HG03135 (cell line): ENCODE measurements around the gene TSHZ1.

ENCODE experiments used
- ATAC-seq: cut with Tn5 transposase; IDR thresholded peaks from one replicate; pipeline ENCODE4 v1.9.1; 2021; ENCODE audit warnings: mild to moderate bottlenecking, moderate library complexity; ENCODE audit not compliant: unreplicated experiment

Gene TSHZ1

GRCh38 chr18:75246721-75247610 lies 36.4 kb downstream of the TSHZ1 start:
- ATAC-seq: no peak

- ATAC-seq: no peak
Observed at GRCh38 chr18:75247611-75248421, 37.2 kb downstream of the TSHZ1 start.

GRCh38 chr18:75248426-75249174 lies 38.0 kb downstream of the TSHZ1 start:
- ATAC-seq: no peak

DNA sequence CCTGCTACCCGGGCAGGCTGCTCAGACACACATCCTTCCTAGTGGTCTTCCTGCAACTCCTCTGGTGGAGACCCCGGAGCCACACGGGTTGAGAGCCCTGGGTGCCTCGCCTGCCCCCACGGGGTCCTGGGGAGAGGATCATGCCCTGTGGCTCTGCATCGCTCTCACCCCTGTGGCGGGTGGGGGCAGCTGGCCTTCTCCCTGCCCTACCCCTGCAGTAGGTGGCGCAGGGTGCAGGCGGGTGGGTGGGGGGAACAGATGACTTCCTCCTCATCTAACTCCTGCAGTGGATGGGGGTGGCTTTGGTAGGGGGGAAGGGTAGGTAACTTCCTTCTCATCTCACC lies 38.5 kb downstream of the TSHZ1 start:
- no peak for ATAC-seq

DNA sequence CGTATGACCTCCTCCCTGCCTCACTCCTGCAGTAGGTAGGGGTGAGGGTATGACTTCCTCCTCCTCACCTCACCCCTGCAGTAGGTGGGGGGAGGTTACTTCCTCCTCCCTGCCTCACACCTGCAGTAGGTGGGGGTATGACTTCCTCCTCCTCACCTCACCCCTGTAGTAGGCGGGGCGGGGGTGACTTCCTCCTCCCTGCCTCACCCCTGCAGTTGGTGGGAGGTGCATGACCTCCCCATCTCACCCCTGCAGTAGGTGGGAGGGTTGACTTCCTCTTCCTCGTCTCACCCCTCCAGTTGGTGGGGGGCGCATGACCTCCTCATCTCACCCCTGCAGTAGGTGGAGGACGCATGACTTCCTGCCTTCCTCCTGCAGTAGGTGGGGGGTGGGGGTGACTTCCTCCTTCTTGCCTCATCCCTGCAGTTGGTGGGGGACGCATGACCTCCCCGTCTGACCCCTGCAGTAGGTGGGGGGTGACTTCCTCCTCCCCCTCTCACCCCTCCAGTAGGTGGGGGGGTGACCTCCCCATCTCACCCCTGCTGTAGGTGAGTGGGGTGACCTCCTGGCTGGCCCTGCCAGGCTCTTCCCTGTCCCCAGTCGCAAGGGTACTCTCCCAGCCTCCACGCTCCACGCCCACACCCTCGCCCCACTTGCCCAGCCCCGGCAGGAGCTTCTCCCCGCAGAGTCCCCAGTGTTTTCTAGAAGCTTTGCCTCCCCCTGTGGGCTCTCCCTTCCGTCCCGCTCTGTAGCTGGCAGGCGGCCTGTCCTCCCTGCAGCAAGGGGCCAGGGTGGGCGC lies 39.3 kb downstream of the TSHZ1 start:
- no peak for ATAC-seq

GRCh38 chr18:75250471-75250821 lies 39.8 kb downstream of the TSHZ1 start:
- no peak for ATAC-seq

- no peak for ATAC-seq
Observed at GRCh38 chr18:75251466-75251865, 40.9 kb downstream of the TSHZ1 start.

DNA sequence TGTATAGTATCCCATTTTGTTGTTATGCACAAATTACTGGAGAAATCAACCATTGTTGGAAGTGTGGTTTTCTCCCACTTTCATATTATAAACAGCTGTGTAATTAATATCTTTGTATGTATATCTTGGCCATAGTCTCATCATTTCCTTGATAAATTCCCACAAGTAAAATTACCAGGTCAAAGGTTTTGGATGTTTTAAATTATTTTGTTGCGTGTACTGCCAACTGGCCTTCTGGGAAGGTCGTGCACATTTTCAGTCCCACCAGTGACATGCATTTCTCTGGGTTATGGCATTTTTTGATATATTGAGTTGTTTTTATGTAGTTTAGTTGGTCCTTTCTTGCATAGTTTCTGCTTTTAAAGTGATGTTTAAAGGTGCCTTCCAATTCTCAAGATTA lies 41.5 kb downstream of the TSHZ1 start:
- no peak for ATAC-seq

DNA sequence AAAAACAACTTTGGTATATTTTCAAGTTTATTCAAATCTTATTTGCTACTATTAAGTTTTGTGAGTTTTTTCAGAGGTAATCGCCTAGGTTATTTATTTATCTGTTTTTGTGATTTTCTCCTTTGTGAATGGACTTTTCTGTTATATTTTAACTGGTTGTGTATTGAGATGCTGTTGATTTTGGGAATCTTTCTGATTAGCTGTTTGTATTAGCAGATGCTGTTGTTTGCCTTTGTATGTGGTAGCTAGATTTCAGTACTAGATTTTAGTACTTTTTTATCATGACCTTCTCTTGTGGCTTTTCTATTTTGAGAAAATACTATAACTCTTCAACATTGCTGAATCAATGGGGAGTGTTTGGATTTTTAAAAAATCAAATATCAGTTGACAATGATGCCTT lies 42.4 kb downstream of the TSHZ1 start:
- no peak for ATAC-seq

DNA sequence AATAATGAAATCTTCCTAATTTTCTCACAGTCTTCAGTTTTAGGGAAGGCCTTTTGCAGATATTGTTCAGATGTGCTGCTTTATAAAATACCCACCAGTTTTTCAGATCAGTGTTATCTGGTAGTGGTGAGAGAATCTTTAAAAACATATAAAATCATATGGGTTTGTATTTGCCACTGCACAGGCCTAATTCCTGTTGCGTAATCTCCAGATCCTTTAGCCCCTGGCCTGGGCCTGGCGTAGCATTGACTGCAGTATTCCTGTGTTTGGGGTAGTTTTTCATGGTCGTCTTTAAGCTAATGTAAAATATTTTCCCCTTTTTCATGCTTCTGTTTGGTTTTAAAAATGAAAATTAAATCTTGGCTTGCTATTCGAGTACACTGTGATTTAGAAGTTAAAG lies 43.2 kb downstream of the TSHZ1 start:
- ATAC-seq: no peak

GRCh38 chr18:75255094-75255493 lies 44.5 kb downstream of the TSHZ1 start:
- ATAC-seq: no peak

- ATAC-seq: no peak
Observed at GRCh38 chr18:75256376-75256775, 45.8 kb downstream of the TSHZ1 start.

DNA sequence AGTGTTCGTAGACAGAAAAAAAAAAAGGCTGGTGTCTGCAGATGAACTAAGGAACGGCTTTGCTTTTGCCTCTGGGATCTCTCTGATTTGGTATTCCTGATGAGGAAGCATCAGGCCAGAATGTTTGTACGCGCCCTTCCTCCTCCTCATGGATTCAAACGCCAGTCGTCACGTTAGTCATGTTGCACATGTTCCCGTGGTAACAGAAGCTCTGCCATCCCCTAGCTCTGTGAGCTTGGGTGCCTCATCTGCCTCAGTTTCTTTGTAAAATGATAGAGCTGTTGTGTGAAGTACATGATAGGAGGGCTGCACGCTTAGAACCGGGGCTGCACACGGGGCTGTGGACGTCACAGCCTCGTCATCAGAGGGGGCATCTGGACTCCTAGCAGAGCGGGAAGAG lies 47.0 kb downstream of the TSHZ1 start:
- ATAC-seq: no peak

DNA sequence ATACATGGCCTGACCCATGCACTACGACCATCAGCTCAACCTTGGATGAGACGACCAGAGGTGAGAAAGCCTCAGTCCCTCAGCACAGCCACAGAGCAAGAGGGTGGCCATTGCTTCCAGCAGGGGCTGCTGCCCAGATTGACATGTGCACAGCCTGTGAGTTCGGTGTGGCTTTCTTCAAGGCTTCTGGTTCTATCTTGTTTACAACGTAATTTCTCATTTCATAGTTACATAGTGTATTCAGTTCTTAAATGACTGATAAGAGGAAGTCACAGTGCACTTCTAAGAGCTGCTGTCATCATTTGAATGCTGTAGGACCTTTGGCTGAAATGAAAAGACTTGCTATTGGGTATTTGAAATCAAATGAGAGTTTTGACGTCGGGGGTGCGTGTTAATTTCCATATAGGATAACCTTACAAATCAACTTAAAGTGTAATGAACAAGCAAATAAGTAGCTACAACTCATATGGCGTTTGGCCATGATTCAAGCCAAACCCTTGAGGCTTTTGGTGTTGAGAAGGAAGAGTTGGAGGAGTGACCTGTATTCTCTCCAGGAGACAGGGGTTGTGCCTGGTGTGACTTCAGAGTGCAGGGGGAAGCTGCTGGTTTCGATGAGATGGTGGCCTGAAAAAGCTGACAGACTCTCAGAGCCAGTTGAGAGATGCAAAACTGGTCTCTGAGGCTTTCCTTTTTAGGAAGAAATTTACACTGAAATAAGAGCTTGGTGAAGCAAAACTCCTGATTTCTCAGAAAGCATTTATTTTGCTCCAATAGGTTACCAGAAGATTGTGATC lies 51.0 kb downstream of the TSHZ1 start:
- peak; percentile 68 for ATAC-seq

GRCh38 chr18:75262511-75262910 lies 51.9 kb downstream of the TSHZ1 start:
- no peak for ATAC-seq

DNA sequence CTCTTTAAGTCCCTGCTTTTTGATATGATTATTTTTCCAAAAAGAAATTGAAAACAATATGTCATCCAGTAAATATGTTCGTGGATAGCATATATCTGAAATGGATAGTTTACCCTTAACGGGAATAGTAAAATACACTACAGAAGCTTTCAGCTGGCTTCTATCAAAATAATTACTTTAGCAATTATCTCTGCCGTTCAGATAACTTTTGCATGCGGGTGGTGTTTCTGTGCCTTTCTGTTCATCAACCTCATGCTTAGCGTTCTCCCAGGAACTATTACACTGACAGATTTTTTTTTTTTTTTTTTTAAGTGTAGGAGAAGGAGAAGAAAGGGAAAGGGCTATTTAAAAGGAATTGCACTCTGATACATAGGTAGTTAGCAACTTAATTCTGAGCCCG lies 53.6 kb downstream of the TSHZ1 start:
- no peak for ATAC-seq

DNA sequence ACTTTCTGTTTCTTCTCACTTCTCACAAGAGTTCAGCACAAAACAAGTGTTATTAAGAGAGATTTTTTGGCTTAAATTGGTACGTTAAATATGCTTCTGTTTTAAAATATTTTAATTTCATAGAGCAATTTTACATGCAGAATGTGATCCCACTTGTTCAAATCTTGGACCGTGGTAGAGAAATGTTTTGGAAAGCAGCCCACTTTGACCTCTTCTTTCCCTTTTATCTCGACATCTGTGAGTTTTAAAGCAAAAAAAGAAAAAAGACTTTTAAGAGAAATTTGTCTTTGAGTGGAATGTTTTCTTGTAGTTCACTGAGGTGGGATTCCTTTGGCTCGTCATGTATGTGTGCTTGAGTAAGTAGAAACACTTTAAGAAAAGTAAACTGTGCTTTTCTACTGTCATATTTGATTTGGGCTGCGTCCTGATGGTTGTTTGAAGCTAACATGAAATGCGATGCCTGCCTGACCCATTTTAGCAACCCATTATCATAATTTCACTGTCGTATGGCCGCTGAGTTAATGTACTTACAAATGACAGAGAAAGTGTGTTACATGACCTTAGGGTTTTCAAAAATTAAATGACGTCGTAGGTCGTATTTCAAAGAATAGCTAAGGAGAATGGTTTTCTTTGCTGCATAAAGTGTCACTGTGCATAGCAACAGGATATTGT lies 54.5 kb downstream of the TSHZ1 start:
- no peak for ATAC-seq

GRCh38 chr18:75265872-75266271 lies 55.3 kb downstream of the TSHZ1 start:
- no peak for ATAC-seq

- ATAC-seq: no peak
Observed at GRCh38 chr18:75267643-75268363, 57.2 kb downstream of the TSHZ1 start.
